HepG2 (cell line): ENCODE results near the gene ATG5. TPM values are rescaled to one million over a fixed set of nuclear protein-coding genes. Genes with fewer than 3 reads are reported as not detected.

Experiments
- ATAC-seq: fragments of 200-7000 bp; cut with Tn5 transposase; 3 replicates; pipeline ENCODE4 v1.9.1; 2020; ENCODE audit warnings: mild to moderate bottlenecking, moderate library complexity
- BruUV-seq: library from RNA; stranded (reverse); fragments of 400-500 nt; replicated peaks from 2 replicates; lab custom pipeline; 2021; lab: Mats Ljungman, UMichigan
- CTCF ChIA-PET: fragments of 300-600 bp; formaldehyde crosslinking; extraction: SDS; loops from one replicate; lab custom pipeline; 2021; ENCODE audit warnings: low total read pairs, inconsistent platforms, low intra/inter-chr PET ratio; lab: Yijun Ruan, JAX
- POLR2A ChIA-PET: fragments of 350-600 bp; sonication (Branson Sonifier 250); formaldehyde crosslinking; loops from one replicate; lab custom pipeline; 2020; ENCODE audit warnings: antibody characterized with exemption, inconsistent platforms; lab: Yijun Ruan, JAX
- DNase-seq: peaks from one replicate; pipeline ENCODE4 v3.0.0-alpha.2; 2015; ENCODE audit warnings: low spot score
- FAIRE-seq: peaks from 3 replicates; lab custom pipeline; 2011; peaks lifted over from hg19 to GRCh38; lab: Jason Lieb, UNC
- H2AFZ ChIP-seq: one replicate; pipeline ENCODE4 v1.6.1; 2011; ENCODE audit warnings: low read length, inconsistent platforms
- H3K27ac ChIP-seq: fragments of 300-600 bp; 3 replicates; pipeline ENCODE4 v1.8.0; 2011; ENCODE audit warnings: mixed run types, mild to moderate bottlenecking, mixed read lengths, low read length, inconsistent platforms; ENCODE audit not compliant: insufficient read depth; ENCODE audit errors: extremely low read length
- H3K27me3 ChIP-seq, 2 experiments: fragments of 200-600 bp in 1 of 2; 2 replicates in 1 of 2; 3 replicates in 1 of 2; pipeline versions ENCODE4 v1.6.0 to v1.8.0; 2011; ENCODE audit warnings: low read length in 2 of 2, mild to moderate bottlenecking in 2 of 2, moderate library complexity in 2 of 2, inconsistent platforms in 1 of 2; ENCODE audit not compliant: insufficient read depth in 2 of 2, control insufficient read depth in 1 of 2
- H3K36me3 ChIP-seq, 2 experiments: fragments of 200-600 bp in 1 of 2; replicated peaks in 1 of 2; 2 replicates in 1 of 2; 3 replicates in 1 of 2; pipeline versions ENCODE4 v1.5.1 to v1.8.0; 2011; ENCODE audit warnings: low read length in 2 of 2, inconsistent platforms in 1 of 2; ENCODE audit not compliant: insufficient read depth in 2 of 2, control insufficient read depth in 1 of 2
- H3K4me1 ChIP-seq: 2 replicates; pipeline ENCODE4 v1.5.1; 2012; ENCODE audit warnings: low read length, inconsistent platforms; ENCODE audit not compliant: insufficient read depth
- H3K4me2 ChIP-seq: 2 replicates; pipeline ENCODE4 v1.6.0; 2011; ENCODE audit warnings: low read depth, low read length, inconsistent platforms
- H3K4me3 ChIP-seq, 3 experiments: fragments of 200-600 bp in 1 of 3; sonication (generic), shearing (Covaris generic) in 1 of 3; replicated peaks in 1 of 3; 2 replicates each; pipeline ENCODE4 v1.5.1; 2011 to 2016; ENCODE audit warnings: low read length in 3 of 3, inconsistent platforms in 2 of 3, low read depth in 2 of 3, mild to moderate bottlenecking in 2 of 3, control low read depth in 1 of 3, mixed read lengths in 1 of 3; ENCODE audit not compliant: insufficient read depth in 1 of 3
- H3K79me2 ChIP-seq: one replicate; pipeline ENCODE4 v1.6.1; 2011; ENCODE audit warnings: low read length, inconsistent platforms; ENCODE audit not compliant: insufficient read depth
- H3K9ac ChIP-seq: 2 replicates; pipeline ENCODE4 v1.6.0; 2011; ENCODE audit warnings: mild to moderate bottlenecking, low read depth, low read length, inconsistent platforms; ENCODE audit not compliant: insufficient read depth
- H3K9me3 ChIP-seq: 2 replicates; pipeline ENCODE4 v1.5.1; 2012; ENCODE audit warnings: mild to moderate bottlenecking, low read length
- H4K20me1 ChIP-seq: 2 replicates; pipeline ENCODE4 v1.6.0; 2011; ENCODE audit warnings: inconsistent platforms, mild to moderate bottlenecking, low read length, moderate library complexity; ENCODE audit not compliant: insufficient read depth
- AHR ChIP-seq: IDR thresholded peaks from 2 replicates; pipeline ENCODE4 v1.6.1; 2018; ENCODE audit warnings: missing genetic modification reagents, missing compliant biosample characterization
- CCAR2 ChIP-seq: fragments of 200-400 bp; formaldehyde crosslinking; optimal IDR thresholded peaks from 2 replicates; pipeline ENCODE3; 2018; ENCODE audit warnings: low read depth, mild to moderate bottlenecking, low read length, moderate library complexity
- CENPX ChIP-seq: sonication (generic); formaldehyde crosslinking; IDR thresholded peaks from 2 replicates; pipeline ENCODE4 v1.9.0; 2021; ENCODE audit warnings: mild to moderate bottlenecking, missing genetic modification reagents, moderate library complexity
- KDM1A ChIP-seq: IDR thresholded peaks from 2 replicates; pipeline ENCODE4 v1.6.1; 2016; ENCODE audit warnings: missing compliant biosample characterization
- MTA3 ChIP-seq: sonication (generic); formaldehyde crosslinking; IDR thresholded peaks from 2 replicates; pipeline ENCODE4 v1.4.0; 2020; ENCODE audit warnings: missing genetic modification reagents
- RAD21 ChIP-seq: fragments of 450-650 bp; formaldehyde crosslinking; IDR thresholded peaks from 2 replicates; pipeline ENCODE4 v1.5.0; 2020; ENCODE audit warnings: mild to moderate bottlenecking
- TCF7 ChIP-seq: sonication (generic); IDR thresholded peaks from 2 replicates; pipeline ENCODE4 v1.6.1; 2016; ENCODE audit warnings: antibody characterized with exemption, low read depth
- ZBTB1 ChIP-seq: sonication (generic); formaldehyde crosslinking; IDR thresholded peaks from 2 replicates; pipeline ENCODE4 v1.4.0; 2020; ENCODE audit warnings: missing genetic modification reagents, borderline replicate concordance
- ZNF124 ChIP-seq: sonication (generic); formaldehyde crosslinking; IDR thresholded peaks from 2 replicates; pipeline ENCODE4 v1.4.0; 2020; ENCODE audit warnings: missing genetic modification reagents
- ZNF878 ChIP-seq: sonication (generic); formaldehyde crosslinking; IDR thresholded peaks from 2 replicates; pipeline ENCODE4 v1.8.1; 2023; ENCODE audit warnings: mild to moderate bottlenecking, missing genetic modification reagents, moderate library complexity
- WGBS: methylation state at CpG from one replicate; pipeline ENCODE4 v1.1.6; 2017; ENCODE audit warnings: low lambda C conversion rate; 5-methylcytosine and 5-hydroxymethylcytosine counted together
- in situ Hi-C: cut with HindIII; loops from 2 replicates; pipeline ENCODE4 v1.10.0; 2017; ENCODE audit warnings: low pct_unique_long_range_greater_than_20kb; ENCODE audit not compliant: extremely low pct_ligation_motif_present
- intact Hi-C: fragments of 100-400 bp; cut with micrococcal nuclease; formaldehyde crosslinking; loops from one replicate; pipeline ENCODE4 v1.10.0; 2022; ENCODE audit not compliant: unreplicated experiment
- polyA plus RNA-seq, 8 experiments: library from polyadenylated mRNA; depleted of rRNA in 3 of 8; stranded (reverse) in 7 of 8; unstranded in 1 of 8; fragments of >200 nt; fragmentation: Illumina TruSeq in 4 of 8; extraction: Trizol in 4 of 8; gene quantifications; 2 replicates each; pipeline versions ENCODE4 v1.2.1 to v1.2.3, GENCODE V29; 2011 to 2016; ENCODE audit warnings: low read depth in 4 of 8, missing spikeins in 1 of 8, mixed read lengths in 1 of 8; ENCODE audit not compliant: insufficient read depth in 1 of 8
- total RNA-seq, 5 experiments: library from RNA; depleted of rRNA; stranded (reverse); fragments of >200 nt; fragmentation: Illumina TruSeq; extraction: Trizol; gene quantifications; 2 replicates each; pipeline ENCODE4 v1.2.3, GENCODE V29; 2016; ENCODE audit warnings: low read depth in 1 of 5

Gene ATG5
- total and polyA plus RNA-seq, 2 of the 13 experiments (the other 11 are each of a cell fraction or from before 2014, with no cell fraction given), result 21.3 to 48.0 TPM

DNA sequence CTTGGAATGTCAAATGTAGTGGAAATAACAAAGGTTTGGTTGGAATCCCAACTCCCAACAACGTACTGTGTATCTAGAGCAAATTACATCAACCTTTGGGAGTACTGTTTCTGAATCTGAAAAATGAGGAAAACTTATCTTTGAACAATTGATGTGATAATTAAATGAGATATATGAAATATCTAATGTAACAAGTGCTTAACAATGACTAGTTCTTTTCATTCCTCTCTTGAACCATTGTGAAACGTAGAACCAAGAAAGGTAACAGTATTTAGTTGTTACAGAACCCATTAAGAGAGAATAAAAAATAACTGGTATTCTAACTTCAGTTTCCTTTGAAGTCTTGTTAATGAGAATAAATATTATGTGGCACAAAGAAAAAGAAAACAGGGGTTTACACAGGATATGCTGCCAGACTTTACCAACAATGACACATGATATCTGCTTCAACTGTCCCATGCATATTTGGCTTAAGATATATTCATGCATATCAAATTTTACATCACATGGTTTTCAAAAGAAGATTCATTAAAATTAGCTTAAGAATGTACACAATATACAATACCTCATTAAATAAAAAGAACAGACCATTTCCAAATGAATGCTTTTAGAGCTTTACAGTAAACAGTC lies 111.8 kb downstream of the ATG5 start (continued):
- TF ChIP-seq CCAR2, result no peak

GRCh38 chr6:106212576-106212975 lies 113.0 kb downstream of the ATG5 start:
- 98% methylated on average over 5 of the region's 5 CpGs for WGBS
- Histone ChIP-seq H3K4me3 (no peak overlapping the region), H4K20me1 (no peaks in the 10 kb centered on the region), H3K27me3 (no peaks in the 10 kb centered on the region), H3K4me1 (no peaks in the 10 kb centered on the region), H3K9ac (no peak overlapping the region), H3K27ac (no peak overlapping the region), H3K79me2 (no peaks in the 10 kb centered on the region)
- intact Hi-C loops (no loop called here), in situ Hi-C loops (loop anchor here (25.0 kb wide), 1 partner anchor 475 kb away; no protein-coding TSS in a partner anchor)
- POLR2A ChIA-PET, result no interaction called here
- CTCF ChIA-PET, result no interaction called here
- TF ChIP-seq ZNF878 (CRISPR knock-in tag), result no peak
- TF ChIP-seq AHR (CRISPR knock-in tag), result no peak
- TF ChIP-seq ZBTB1 (CRISPR knock-in tag), result no peak
- TF ChIP-seq CENPX (CRISPR knock-in tag), result no peak
- TF ChIP-seq TCF7, result no peak
- TF ChIP-seq RAD21 (CRISPR knock-in tag), result no peak
- no peak for TF ChIP-seq MTA3
- TF ChIP-seq KDM1A (CRISPR knock-in tag), result no peak
- no peak for TF ChIP-seq ZNF124 (CRISPR knock-in tag)
- TF ChIP-seq, all 625 proteins: peak for 0
- no peak overlapping the region for H2AFZ ChIP-seq
- no peak overlapping the region for H3K4me2 ChIP-seq
- FAIRE-seq (no peak), ATAC-seq (no peak), DNase-seq (no peak)
- H3K36me3 ChIP-seq, result no peaks in the 10 kb centered on the region
- no peaks in the 10 kb centered on the region for H3K9me3 ChIP-seq
- BruUV-seq, result no TSS peak
